HL-60 (cell line): Measurements from ENCODE around the gene AADAT.

Experiments used
- DNase-seq, 2 experiments: peaks; one replicate each; pipeline ENCODE4 v3.0.0-alpha.2; 2010 to 2020; ENCODE audit warnings: low read depth in 1 of 2, low spot score in 1 of 2
- H3K27ac ChIP-seq: fragments of 250-450 bp; sonication (Bioruptor Pico); replicated peaks from 2 replicates; pipeline ENCODE4 v1.5.1; 2020; ENCODE audit warnings: mild to moderate bottlenecking, moderate library complexity
- H3K27me3 ChIP-seq: fragments of 250-450 bp; sonication (Bioruptor Pico); 2 replicates; pipeline ENCODE4 v1.5.1; 2021; ENCODE audit warnings: mild to moderate bottlenecking, moderate library complexity; ENCODE audit not compliant: insufficient read depth, poor library complexity, severe bottlenecking
- H3K4me3 ChIP-seq: replicated peaks from 2 replicates; pipeline ENCODE4 v1.5.1; 2011; ENCODE audit warnings: mild to moderate bottlenecking, control low read depth, low read length; ENCODE audit not compliant: insufficient read depth
- CTCF ChIP-seq: IDR thresholded peaks from one replicate; pipeline ENCODE4 v1.5.1; 2011; ENCODE audit warnings: low read length, control low read depth, inconsistent platforms; ENCODE audit not compliant: insufficient read depth
- GABPA ChIP-seq: IDR thresholded peaks from 2 replicates; pipeline ENCODE4 v1.6.1; 2012; ENCODE audit warnings: low read depth
- POLR2AphosphoS5 ChIP-seq: IDR thresholded peaks from 2 replicates; pipeline ENCODE4 v1.6.1; 2012; ENCODE audit warnings: low read depth
- REST ChIP-seq: IDR thresholded peaks from 2 replicates; pipeline ENCODE4 v1.6.1; 2012; ENCODE audit warnings: low read depth; ENCODE audit not compliant: insufficient replicate concordance
- SPI1 ChIP-seq: IDR thresholded peaks from 2 replicates; pipeline ENCODE4 v1.6.1; 2012; ENCODE audit warnings: low read depth, mild to moderate bottlenecking, borderline replicate concordance

Gene AADAT

GRCh38 chr4:170111085-170111484 is 21.3 kb upstream of the AADAT start:
- Histone ChIP-seq H3K4me3 (no peak overlapping the region), H3K27me3 (no peaks in the 10 kb centered on the region), H3K27ac (no peak overlapping the region)
- no peak for DNase-seq
- no peak for TF ChIP-seq SPI1
- TF ChIP-seq CTCF, result no peak
- no peak for TF ChIP-seq REST
- TF ChIP-seq GABPA, result no peak
- TF ChIP-seq POLR2AphosphoS5, result no peak

DNA sequence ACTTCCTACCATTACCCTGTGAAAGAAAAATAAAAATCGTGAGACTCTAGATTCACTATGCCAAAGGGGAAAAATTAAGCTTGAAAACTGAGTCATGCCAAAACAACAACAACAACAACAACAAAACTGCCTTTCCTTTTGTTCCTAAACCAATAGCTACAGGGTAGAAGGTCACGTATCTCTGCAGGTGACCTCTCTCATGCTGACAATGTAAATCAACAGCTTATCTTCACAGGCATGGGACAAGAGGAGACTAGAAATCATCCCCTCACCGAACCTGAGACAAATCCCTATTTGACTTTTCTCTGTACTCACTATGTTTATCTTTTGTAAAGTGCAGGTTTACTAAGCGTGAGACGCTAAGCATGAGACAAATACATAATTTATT is 20.5 kb upstream of the AADAT start:
- TF ChIP-seq GABPA, result no peak
- no peak for TF ChIP-seq REST
- no peak for TF ChIP-seq CTCF
- TF ChIP-seq SPI1, result no peak
- no peak for TF ChIP-seq POLR2AphosphoS5
- no peak overlapping the region for H3K27ac ChIP-seq
- H3K27me3 ChIP-seq, result no peaks in the 10 kb centered on the region
- H3K4me3 ChIP-seq, result no peak overlapping the region
- DNase-seq, result no peak

DNA sequence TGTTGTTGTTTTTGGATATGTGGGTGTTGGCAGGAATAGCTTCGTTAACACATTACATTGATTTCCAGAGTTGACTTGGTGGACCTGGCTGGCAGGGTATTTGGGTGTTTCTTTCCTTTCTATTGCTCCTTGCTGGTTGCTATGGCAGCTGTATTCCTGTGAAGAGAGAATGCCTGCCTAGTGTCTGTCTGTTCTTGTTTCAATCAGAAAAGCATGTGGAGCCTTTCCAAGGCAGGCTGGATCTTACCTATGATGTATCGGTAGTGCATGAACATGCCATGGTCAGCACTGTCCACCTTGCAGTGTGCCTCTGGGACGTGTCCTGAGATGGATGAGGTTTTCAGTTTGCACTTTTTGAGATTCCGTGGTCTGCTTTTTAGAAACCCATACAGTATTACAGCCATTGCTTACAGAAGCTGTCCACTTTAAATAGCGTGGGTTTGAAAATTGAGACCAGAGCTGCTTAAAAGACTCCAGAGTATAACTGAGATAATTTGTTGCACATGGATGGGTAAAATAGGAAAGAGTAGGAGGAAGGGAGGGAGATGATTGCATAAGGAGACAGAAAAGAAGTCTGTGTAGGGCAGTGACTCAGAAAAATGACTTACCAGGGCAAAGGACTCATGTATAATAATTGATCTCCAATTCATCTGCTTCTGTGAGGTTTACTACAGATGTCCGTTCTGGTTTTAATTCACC is 20.0 kb upstream of the AADAT start:
- no peak overlapping the region for H3K27ac ChIP-seq
- H3K27me3 ChIP-seq, result no peaks in the 10 kb centered on the region
- DNase-seq, result no peak
- no peak overlapping the region for H3K4me3 ChIP-seq
- TF ChIP-seq GABPA (no peak), POLR2AphosphoS5 (no peak), CTCF (no peak), REST (no peak), SPI1 (no peak)
